SK-N-SH (cell line): ENCODE data around the gene FZD10.

Experiments used
- CTCF ChIP-seq: fragments of 200-600 bp; sonication (generic); IDR thresholded peaks from 2 replicates; pipeline ENCODE4 v1.6.1; 2017; ENCODE audit warnings: antibody characterized with exemption, mild to moderate bottlenecking, moderate library complexity
- MAX ChIP-seq: IDR thresholded peaks from 2 replicates; pipeline ENCODE4 v1.4.0; 2012; ENCODE audit warnings: low read depth
- RAD21 ChIP-seq: IDR thresholded peaks from 2 replicates; pipeline ENCODE4 v1.6.1; 2012; ENCODE audit warnings: mild to moderate bottlenecking, low read length

DNA sequence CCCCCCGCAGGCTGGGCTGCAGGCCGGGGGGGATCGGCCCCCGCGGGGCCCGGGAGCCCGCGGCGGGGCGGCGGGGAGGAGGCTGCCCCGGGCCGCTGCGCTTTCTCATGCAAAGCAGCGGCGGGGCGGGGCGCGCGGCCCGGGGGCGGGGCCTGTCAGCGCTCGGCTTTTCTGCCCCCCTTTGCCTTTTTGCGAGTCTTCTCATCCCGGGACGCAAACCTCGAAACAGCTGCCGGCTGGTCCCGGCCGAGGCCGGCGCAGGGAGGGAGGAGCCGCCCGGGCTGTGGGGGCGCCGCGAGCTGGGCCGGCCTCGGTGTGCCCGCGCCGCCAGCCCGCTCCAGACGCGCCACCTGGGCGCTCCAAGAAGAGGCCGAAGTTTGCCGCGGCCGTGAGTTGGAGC, at the start of gene FZD10:
- no peak for TF ChIP-seq MAX
- no peak for TF ChIP-seq CTCF
- no peak for TF ChIP-seq RAD21
